HG03159 (cell line): Measurements from ENCODE around the gene TARBP2.

ENCODE experiments used
- ATAC-seq: cut with Tn5 transposase; IDR thresholded peaks from one replicate; pipeline ENCODE4 v1.9.1; 2021; ENCODE audit warnings: mild to moderate bottlenecking, moderate library complexity; ENCODE audit not compliant: unreplicated experiment

The TARBP2 gene

DNA sequence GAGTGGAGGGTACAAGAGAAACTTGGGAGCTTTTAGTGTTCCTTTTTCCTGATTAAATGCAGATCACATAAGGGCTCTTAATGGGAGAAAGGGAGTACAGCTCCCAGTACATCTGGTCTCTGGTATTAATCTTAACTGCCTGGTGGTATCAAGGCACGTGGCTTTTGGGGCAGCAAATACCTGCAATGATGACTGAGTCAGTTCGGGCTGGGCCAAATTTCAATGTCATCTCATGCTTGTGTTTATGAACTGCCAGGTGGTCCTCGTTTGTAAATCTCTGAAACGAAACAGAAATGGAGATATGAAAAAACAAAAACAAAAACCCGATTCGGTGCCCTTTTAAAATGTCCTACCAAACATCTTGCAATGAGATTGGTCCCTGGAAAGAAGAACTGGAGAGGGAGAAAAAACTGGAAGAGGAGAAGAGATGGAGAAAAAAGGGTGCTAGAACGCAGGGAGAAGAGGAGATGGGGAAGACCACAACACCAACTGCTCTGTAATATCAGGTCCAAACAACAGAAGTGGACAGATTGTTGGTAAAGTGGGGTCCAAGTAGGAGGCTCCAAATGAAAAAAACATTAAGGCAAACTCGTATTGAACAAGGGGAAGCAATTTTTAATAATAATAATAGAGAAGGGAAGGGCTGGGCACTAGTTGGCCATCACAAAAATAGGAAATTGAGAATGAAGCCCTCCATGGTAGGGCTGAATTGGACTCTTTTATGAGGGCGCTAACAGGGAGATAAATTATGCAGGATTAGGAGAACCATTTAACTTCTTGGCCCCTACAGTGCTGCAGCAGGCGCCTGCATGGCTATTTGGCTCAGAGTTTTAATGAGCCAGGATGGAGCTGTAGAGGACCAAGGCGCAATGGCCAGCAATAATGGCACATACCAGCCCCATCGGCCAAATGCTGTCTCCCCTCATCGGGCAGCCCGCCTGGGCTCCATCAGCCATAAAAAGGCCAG lies 51.6 kb downstream of the TARBP2 start:
- ATAC-seq, result no peak
